ENCODE data around the gene TMEM109.
"Not testable (repeated sequence)": the region's sequence is repeated elsewhere in the genome, so short reads cannot be mapped to it uniquely, and the experiment has no call there.

Gene TMEM109

DNA sequence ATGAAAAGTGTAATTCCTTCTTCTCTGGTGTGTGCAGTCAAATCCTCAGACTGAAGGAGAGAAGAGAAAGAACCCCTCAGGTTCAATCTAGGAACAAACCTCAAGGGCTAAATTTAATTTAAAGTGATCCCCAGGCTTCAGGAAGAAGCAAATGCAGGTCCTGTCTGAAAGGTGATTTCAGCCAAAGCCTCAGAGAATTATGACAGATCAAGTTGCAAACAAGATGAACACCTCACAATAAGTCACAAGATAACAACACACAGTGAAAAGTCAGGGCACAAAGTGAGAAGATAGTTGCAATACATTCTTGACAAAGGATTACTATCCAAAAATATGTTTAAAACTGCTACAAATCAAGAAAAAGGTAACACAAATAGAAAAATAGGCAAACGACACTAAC is 34.9 kb upstream of the TMEM109 start:
- DNase-seq, result no peak

GRCh38 chr11:60879971-60880588 is 33.9 kb upstream of the TMEM109 start:
- DNase-seq, result no peak

- no peak for DNase-seq
Observed at GRCh38 chr11:60880643-60881282, 33.2 kb upstream of the TMEM109 start.

GRCh38 chr11:60887556-60887955 is 26.4 kb upstream of the TMEM109 start:
- peak; percentile 25 for DNase-seq

- no peak for DNase-seq
Observed at GRCh38 chr11:60889869-60890311, 24.1 kb upstream of the TMEM109 start.

- DNase-seq, result no peak
Observed at GRCh38 chr11:60890696-60891095, 23.3 kb upstream of the TMEM109 start.

DNA sequence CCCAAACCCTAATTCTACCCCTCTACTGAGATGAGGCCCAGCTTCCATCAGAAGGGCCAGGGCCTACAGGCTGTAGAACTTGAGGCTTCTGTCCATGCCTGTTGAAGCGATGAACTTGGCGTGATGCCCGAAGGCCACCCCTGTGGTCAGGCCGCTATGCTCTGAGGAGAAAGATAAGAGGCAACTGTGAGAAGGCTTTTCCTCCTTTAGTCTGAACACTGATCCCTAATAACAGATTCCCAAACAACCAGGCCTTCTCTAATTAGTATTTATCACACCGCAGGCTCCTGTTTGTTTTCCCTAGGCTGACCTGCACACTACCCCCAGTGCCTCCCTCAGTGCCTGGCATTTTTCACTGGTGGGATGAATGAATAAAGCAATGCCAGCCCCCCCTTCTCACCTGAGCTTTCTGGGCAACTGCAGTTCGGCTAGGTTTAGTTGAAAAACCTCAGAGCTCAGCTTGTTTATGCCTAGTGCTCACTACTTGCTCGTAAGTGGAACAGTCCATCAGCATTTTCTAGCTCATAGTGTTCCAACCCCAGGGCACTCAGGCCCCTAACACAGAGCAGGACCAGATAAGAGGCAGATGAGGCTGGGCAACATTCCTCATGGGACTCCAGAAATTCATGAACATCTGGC is 22.7 kb upstream of the TMEM109 start:
- DNase-seq, result no peak

DNA sequence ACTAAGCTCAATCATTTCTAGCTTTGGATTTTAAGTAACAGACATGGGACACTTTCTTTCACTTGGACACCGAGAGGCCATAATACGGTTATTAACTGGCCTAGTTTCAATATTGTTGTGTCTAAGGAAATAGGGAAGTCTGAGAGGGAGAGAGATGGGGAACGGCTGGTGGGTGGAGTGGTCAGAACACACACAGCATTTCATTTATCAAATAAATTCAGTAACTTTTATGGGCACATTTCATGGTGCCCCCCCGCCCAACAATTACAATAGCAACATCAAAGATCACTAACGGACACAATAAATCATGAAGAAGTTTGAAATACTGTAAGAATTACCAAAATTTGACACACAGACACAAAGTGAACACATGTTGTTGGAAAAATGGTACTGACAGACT is 18.3 kb upstream of the TMEM109 start:
- DNase-seq, result no peak

- DNase-seq, result no peak
Observed at GRCh38 chr11:60897496-60897895, 16.5 kb upstream of the TMEM109 start.

- peak; percentile 23 for DNase-seq
Observed at GRCh38 chr11:60899046-60899936, 14.7 kb upstream of the TMEM109 start.

DNA sequence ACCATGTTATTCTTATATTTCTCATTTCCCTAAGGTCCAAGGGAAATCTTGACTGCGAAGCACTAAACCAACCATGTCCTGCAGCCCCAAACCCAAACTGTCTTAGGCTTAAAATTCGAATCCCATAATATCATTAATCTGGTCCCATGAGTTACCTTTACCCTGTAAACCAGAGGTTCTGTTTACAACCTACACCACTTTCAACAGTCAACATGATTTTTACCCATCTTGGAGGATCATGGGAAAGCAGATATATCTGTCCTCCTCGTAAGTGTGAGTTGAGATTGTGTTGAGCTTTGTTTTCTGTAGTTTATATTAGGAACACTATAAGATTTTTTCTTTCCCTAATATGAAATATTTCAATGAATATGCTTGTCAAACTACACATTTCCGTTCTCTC is 14.0 kb upstream of the TMEM109 start:
- no peak for DNase-seq

DNA sequence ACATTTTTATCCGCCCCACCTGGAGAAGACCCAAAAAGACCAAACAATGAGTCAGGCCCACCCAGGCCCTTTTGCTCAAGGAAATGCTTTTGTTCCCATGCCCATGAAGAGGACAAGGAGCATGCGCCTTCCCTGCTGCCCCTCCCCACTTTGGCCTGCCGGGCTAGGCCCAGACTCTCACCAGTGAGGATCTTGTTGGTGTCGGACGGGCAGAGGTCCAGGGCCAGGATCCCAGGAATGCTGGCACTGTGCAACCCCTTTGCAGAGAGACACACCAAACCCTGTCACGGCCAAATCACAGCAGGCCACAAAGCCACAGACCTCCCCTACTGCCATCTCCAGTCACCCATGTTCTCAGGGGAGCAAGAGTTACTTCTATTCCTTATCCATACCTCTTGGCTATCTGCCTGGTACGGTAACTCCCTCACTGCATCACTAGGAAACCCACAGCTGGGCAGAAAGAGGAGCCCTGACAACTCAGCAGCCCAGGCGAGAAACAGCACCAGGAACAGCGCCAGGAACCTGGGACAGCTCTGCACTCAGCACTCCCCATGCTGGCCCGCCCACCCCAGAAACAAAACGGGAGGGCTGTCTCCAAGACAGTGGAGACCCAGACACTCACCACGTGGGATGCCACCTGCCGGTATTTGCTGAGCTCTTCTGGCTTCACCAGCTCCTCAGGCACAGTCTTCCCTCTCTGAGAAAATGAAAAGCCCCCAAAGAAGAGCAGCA is 13.1 kb upstream of the TMEM109 start:
- no peak for DNase-seq

- DNase-seq, result no peak
Observed at GRCh38 chr11:60902625-60903024, 11.3 kb upstream of the TMEM109 start.

GRCh38 chr11:60905047-60905446 is 8.9 kb upstream of the TMEM109 start:
- DNase-seq, result no peak

- peak; percentile 18 for DNase-seq
Observed at GRCh38 chr11:60905551-60906113, 8.3 kb upstream of the TMEM109 start.

DNA sequence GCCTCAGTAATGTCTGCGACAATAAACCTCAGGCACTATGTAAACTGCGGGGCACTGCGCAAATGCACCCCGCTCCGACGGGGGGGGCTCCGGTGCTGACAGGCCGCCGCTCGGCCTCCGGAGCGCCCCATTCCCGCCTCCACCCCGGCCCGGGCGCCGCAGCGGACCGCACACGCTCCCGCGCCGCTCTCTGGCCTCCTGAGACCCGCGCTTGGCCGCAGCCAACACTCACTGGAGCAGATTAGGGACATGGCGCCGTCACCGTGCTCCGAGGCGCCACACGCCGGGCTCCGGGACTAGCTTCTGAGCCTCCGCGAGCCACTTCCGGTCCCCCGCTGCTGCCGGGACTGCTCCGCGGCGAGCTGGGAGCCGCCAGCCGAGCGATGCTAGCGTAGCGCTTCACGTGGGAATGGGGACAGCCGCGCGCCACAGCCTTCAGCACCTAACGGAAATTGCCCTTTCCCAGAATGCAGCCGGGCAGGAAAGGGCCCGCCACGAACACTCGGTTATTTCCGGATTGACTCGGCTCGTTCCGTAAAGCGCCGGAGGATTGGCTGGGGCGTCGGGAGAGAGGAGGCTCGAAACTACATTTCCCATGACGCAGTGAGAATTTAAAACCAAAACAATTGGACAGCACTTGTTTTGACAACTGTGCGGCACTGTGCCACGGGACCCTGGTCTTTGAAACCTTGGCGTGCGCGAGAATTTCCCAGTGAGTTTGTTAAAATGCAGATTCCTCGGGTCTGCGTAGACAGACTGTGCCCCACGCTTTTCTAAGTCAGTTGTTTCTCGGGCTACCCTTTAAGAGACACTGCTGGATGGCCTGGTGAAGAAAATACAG is 7.6 kb upstream of the TMEM109 start, which contains the start of gene PRPF19:
Gene PRPF19, minus strand, starts transcription at position 454 of the 841 bp plus-strand sequence. Its CDS starts 203 bp downstream, at position 251.
- DNase-seq, result peak; percentile 99

DNA sequence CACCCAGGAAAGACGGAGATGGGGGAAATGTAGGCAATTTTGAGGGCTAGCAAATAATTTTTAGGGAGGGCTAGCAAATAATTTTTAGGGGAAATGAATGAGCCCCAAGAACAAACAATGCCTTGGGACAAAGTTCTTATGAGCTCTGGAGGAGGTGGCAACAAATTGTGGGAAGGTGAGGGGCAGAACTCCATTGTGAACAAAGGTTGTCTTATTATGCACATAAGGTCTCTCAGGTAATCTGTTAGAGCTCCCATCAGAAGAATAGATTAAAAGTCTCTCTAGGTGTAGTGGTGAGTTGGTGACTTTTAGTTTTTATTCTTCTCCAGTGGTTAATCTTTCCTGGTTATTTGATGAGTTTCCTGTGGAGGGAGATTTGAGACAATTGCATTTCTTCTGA is 5.2 kb upstream of the TMEM109 start:
- no peak for DNase-seq

DNA sequence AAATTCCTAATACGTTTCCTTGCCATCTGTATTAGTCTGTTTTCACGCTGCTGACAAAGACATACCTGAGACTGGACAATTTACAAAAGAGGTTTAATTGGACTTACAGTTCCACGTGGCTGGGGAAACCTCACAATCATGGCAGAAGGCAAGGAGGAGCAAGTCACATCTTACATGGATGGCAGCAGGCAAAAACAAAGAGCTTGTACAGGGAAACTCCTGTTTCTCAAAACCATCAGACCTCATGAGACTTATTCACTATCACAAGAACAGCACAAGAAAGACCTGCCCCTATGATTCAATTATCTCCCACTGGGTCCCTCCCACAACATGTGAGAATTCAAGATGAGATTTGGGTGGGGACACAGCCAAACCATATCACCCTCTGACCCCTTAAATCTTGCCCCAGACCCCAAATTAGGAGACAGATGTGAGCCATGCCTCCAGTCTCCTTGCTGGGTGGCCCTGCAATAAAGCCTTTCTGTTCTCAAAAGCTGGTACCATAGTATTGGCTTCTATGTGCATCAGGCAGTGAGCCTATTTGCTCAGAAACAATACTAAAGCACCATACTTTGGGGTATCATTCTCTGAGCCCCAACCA is 4.2 kb upstream of the TMEM109 start:
- not testable (repeated sequence) for DNase-seq

DNA sequence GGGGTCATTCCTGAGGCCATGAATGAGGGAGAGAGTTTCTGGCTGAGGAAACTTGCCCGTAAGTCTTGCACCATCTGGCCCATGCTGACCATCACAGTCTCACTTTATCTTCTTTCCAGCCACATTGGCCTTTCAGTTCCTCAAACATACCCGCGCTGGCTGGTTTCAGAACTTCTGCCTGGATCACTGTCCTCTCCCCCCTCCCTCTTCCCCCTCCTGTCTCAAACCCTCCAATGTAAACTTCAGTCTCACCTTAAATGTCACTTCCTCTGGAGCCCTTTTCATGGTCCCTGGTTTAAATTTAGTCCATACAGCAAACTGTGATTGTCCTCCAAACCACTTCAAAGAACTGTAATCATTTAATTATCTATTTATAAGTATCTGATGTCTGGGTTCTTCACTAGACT is 3.7 kb upstream of the TMEM109 start:
- no peak for DNase-seq

DNA sequence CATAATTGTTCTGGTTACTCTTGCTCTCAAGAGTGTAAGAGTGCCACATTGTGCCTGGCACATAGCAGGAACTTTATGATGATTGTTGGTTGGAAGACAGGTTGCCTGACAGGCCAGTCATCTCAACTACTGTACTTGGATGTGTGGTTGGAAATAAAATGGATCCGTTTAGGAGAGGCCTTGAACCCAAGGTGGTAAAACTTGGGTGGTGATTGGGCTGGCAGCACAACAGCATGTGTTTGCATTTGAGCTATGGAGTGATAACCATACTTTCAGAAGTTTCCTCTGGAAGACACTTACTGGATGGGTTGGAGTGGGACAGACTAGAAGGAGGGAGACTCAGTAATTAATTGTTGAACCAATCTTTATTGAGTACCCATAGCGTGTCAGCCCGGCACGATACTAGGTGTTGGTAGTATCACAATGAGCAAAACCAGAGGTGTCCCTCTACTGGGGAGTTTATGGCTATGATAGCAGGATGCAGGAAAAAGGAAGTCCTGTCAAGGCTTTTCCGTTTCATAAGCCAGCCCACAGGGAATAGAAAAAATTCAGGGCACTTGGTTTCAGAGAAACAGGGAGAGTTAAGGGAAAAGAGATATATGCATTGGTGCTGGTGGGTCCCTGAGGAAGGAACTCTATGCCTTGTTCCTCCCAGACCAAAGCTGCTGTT is 3.1 kb upstream of the TMEM109 start:
- no peak for DNase-seq

All from activated naive CD4-positive, alpha-beta T cell treated with Interleukin-2 at 50 U/mL for 16 hours (primary cell).